SW480 (cell line): Measurements from ENCODE around the gene PANX1.
"Not testable (repeated sequence)": the region's sequence is repeated elsewhere in the genome, so short reads cannot be mapped to it uniquely, and the experiment has no call there.

Experiments used
- DNase-seq: peaks from one replicate; pipeline ENCODE4 v3.0.0-alpha.2; 2016; ENCODE audit warnings: low spot score

PANX1 gene

GRCh38 chr11:94150056-94150455 lies 21.4 kb downstream of the PANX1 start:
- DNase-seq = no peak

- DNase-seq = no peak
Measured at GRCh38 chr11:94150704-94151685, 22.4 kb downstream of the PANX1 start.

- peak; percentile 86 for DNase-seq
Measured at GRCh38 chr11:94151903-94152677, 23.4 kb downstream of the PANX1 start.

GRCh38 chr11:94152678-94153065 lies 24.0 kb downstream of the PANX1 start:
- no peak for DNase-seq

DNA sequence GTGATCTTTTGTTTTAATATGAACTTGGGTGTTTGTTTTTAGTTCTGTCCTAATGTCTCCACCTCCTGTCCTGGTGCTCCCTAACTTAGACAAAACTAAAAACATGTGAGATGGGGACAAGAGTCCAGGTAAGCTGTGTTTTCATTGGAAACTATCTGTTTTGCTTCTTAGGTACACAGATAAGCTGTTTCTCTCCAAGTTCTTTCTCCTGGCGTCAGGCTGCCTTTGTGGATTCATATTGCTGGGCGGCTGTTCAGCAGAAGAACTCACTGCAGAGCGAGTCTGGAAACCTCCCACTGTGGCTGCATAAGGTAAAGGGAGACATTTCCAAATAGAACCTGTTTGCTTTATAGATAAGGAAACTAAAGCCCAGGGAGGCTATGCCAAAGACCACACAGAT lies 24.7 kb downstream of the PANX1 start:
- DNase-seq = no peak

DNA sequence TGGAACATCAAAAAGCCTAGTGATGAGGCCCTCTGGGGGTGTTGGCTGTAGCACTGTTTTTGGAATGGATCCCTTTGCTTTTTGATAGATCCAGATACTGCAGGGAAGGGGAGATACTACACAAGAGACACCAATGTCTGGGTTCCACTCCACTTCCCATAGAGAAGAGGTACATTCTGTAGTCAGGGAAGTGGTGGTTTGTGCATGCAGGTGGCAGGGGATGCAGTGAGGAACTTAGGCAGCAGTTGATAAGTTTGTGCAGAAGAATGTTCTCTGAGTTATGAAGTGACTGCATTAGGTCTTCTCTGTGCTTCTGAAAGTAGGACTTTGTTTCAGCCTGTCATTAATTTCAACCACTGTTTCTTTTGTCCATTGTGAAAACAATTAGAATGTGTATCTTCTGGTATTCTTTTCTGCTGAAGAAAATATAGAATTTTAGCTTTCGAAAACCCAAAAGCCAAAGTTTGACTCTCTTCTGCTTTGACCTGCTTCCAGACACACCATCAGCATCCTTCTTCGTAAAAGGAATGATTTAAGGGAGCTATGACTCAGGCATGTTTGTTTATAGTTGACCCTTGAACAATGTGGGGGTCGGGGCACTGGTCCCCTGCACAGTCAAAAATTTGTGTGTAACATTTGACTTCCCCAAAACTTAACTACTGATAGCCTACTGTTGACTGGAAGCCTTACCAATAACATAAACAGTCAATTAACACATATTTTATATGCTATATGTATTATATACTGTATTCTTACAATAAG lies 25.6 kb downstream of the PANX1 start:
- no peak for DNase-seq

GRCh38 chr11:94157339-94157738 lies 28.7 kb downstream of the PANX1 start:
- not testable (repeated sequence) for DNase-seq

GRCh38 chr11:94168882-94169281 lies 40.2 kb downstream of the PANX1 start:
- DNase-seq = no peak

- no peak for DNase-seq
Measured at GRCh38 chr11:94169516-94169915, 40.9 kb downstream of the PANX1 start.

- DNase-seq = no peak
Measured at GRCh38 chr11:94169930-94170545, 41.4 kb downstream of the PANX1 start.

GRCh38 chr11:94170953-94171352 lies 42.3 kb downstream of the PANX1 start:
- no peak for DNase-seq

- DNase-seq = peak; percentile 28
Measured at GRCh38 chr11:94171693-94172440, 43.2 kb downstream of the PANX1 start.

GRCh38 chr11:94175535-94175934 lies 46.9 kb downstream of the PANX1 start:
- DNase-seq = no peak

GRCh38 chr11:94178331-94178730 lies 49.7 kb downstream of the PANX1 start:
- DNase-seq = no peak

GRCh38 chr11:94179696-94180095 lies 51.1 kb downstream of the PANX1 start:
- DNase-seq = no peak

DNA sequence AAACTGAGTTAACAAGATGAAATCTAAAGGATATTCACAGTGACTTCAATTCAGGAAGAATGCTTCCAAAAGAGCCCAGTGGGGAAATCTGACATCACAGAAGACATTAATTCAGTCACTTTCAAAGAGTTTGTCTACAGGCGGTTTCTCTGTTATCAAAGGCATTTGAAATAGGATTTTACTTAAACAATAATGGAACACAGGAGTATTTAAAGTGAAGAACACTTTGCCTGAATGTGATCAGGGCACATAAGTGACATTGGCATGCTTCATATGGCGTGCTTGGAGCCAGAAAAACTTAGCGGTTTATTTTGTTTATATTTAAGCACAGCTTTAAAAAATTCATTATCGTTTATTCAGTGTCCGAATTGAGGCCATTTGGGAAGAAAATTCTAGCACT lies 52.9 kb downstream of the PANX1 start:
- DNase-seq = no peak

DNA sequence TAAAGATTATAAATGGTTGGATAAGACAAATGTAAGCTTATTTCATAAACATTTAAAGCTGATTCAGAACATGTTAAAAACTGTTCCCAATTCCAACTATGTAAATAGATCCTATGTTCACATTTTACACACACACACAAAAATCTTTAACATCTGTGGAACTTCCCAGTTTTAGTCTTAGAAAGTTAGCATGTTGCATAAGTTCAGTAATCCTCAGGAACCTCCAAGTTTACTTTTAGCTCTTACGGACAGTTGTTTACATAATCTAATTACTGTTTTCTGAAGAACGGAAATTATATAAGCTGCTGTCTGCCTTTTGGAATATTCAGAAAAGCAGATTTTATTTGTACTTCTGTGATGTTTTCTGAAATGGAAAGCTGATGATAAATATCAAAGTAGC lies 53.3 kb downstream of the PANX1 start:
- DNase-seq = no peak

- no peak for DNase-seq
Measured at GRCh38 chr11:94183251-94183885, 54.7 kb downstream of the PANX1 start.

DNA sequence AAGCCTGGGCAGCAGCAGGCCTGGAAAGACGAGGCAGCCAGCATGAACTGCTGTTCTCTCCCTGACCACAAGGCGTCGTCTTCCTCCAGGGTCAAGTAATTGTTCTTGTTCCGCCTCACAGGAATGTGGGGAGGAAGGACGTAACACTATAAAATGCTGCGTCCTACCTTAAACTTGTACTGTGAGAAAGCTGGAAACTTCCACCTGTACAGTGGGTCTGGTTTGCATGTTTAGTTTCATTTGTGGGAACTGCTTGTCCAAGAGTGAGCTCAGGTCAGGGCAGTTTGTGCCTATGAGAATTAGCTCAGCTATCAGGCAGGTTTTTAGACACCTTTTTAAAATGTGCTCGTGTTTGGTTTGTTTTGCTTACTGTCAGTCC lies 55.2 kb downstream of the PANX1 start:
- peak; percentile 40 for DNase-seq

- DNase-seq = no peak
Measured at GRCh38 chr11:94184362-94184761, 55.7 kb downstream of the PANX1 start.

- DNase-seq = no peak
Measured at GRCh38 chr11:94184846-94185245, 56.2 kb downstream of the PANX1 start.
